HEK293 (cell line): Measurements from ENCODE around the gene DRAP1.
A peak's percentile ranks its signal among the peaks of the same experiment; 100 is the strongest.
"Not testable (repeated sequence)": the region's sequence is repeated elsewhere in the genome, so short reads cannot be mapped to it uniquely, and the experiment has no call there.

ENCODE experiments used
- CTCF ChIA-PET: fragments of 350-600 bp; formaldehyde crosslinking; extraction: SDS; loops from one replicate; lab custom pipeline; 2021; ENCODE audit warnings: antibody characterized with exemption; lab: Yijun Ruan, JAX
- POLR2A ChIA-PET: fragments of 300-600 bp; formaldehyde crosslinking; extraction: SDS; loops from one replicate; lab custom pipeline; 2020; ENCODE audit warnings: antibody characterized with exemption, inconsistent platforms; lab: Yijun Ruan, JAX
- H3K27ac ChIP-seq: fragments of 200-500 bp; sonication (Bioruptor generic); 2 replicates; pipeline ENCODE4 v1.5.1; 2014; ENCODE audit warnings: low read depth, low read length, control low read depth, inconsistent platforms; ENCODE audit errors: extremely low read depth
- H3K36me3 ChIP-seq, 2 experiments: fragments of 200-500 bp in 1 of 2; sonication (Bioruptor generic) in 1 of 2; 1 replicate in 1 of 2; 2 replicates in 1 of 2; pipeline ENCODE4 v1.5.1; 2014 to 2017; ENCODE audit warnings: inconsistent platforms in 2 of 2, low read length in 2 of 2; ENCODE audit not compliant: control insufficient read depth in 2 of 2, insufficient read depth in 1 of 2
- H3K4me1 ChIP-seq: fragments of 200-500 bp; sonication (Bioruptor generic); 2 replicates; pipeline ENCODE4 v1.5.1; 2014; ENCODE audit warnings: mild to moderate bottlenecking, low read length, inconsistent platforms; ENCODE audit not compliant: control insufficient read depth, insufficient read depth
- H3K4me3 ChIP-seq: 2 replicates; pipeline ENCODE4 v1.5.1; 2011; ENCODE audit warnings: low read depth, mild to moderate bottlenecking, control low read depth, low read length, moderate library complexity
- H3K9me3 ChIP-seq: fragments of 200-500 bp; sonication (Bioruptor generic); 2 replicates; pipeline ENCODE4 v1.5.1; 2014; ENCODE audit warnings: low read depth, low read length, inconsistent platforms; ENCODE audit not compliant: control insufficient read depth, insufficient read depth
- GLIS2 ChIP-seq: fragments of 450-650 bp; formaldehyde crosslinking; IDR thresholded peaks from 2 replicates; pipeline ENCODE4 v1.5.1; 2016; ENCODE audit warnings: missing biosample characterization, missing genetic modification characterization
- IKZF3 ChIP-seq: fragments of 450-650 bp; IDR thresholded peaks from 2 replicates; pipeline ENCODE4 v1.5.0; 2018; ENCODE audit warnings: missing biosample characterization, mild to moderate bottlenecking, missing genetic modification characterization, moderate library complexity
- MYNN ChIP-seq: fragments of 450-650 bp; formaldehyde crosslinking; IDR thresholded peaks from 2 replicates; pipeline ENCODE4 v1.5.1; 2016; ENCODE audit warnings: missing biosample characterization, missing genetic modification characterization, borderline replicate concordance
- SP2 ChIP-seq: fragments of 450-650 bp; formaldehyde crosslinking; IDR thresholded peaks from 2 replicates; pipeline ENCODE4 v1.5.1; 2016; ENCODE audit warnings: missing biosample characterization, missing genetic modification characterization
- ZBTB17 ChIP-seq: fragments of 450-650 bp; formaldehyde crosslinking; IDR thresholded peaks from 2 replicates; pipeline ENCODE4 v1.5.1; 2016; ENCODE audit warnings: missing biosample characterization, missing genetic modification characterization
- ZBTB20 ChIP-seq: fragments of 450-650 bp; formaldehyde crosslinking; IDR thresholded peaks from 2 replicates; pipeline ENCODE4 v1.5.1; 2016; ENCODE audit warnings: missing biosample characterization, missing genetic modification characterization
- ZBTB8A ChIP-seq: fragments of 450-650 bp; formaldehyde crosslinking; IDR thresholded peaks from 2 replicates; pipeline ENCODE4 v1.5.1; 2016; ENCODE audit warnings: missing biosample characterization, missing genetic modification characterization
- ZFHX2 ChIP-seq: fragments of 450-650 bp; formaldehyde crosslinking; conservative IDR thresholded peaks from 2 replicates; pipeline ENCODE4 v1.5.1; 2016; ENCODE audit warnings: missing biosample characterization, missing genetic modification characterization
- ZIC2 ChIP-seq: fragments of 450-650 bp; formaldehyde crosslinking; IDR thresholded peaks from 2 replicates; pipeline ENCODE4 v1.5.1; 2016; ENCODE audit warnings: missing biosample characterization, missing genetic modification characterization
- ZNF10 ChIP-seq: fragments of 450-650 bp; formaldehyde crosslinking; IDR thresholded peaks from 2 replicates; pipeline ENCODE4 v1.5.1; 2017; ENCODE audit warnings: missing biosample characterization, missing genetic modification characterization
- ZNF214 ChIP-seq: fragments of 450-650 bp; formaldehyde crosslinking; IDR thresholded peaks from 2 replicates; pipeline ENCODE4 v1.5.1; 2017; ENCODE audit warnings: missing biosample characterization, mild to moderate bottlenecking, missing genetic modification characterization, borderline replicate concordance
- ZNF341 ChIP-seq: fragments of 450-650 bp; formaldehyde crosslinking; IDR thresholded peaks from 2 replicates; pipeline ENCODE4; 2016; ENCODE audit warnings: low read depth, missing biosample characterization, missing genetic modification characterization
- ZNF610 ChIP-seq: fragments of 450-650 bp; formaldehyde crosslinking; IDR thresholded peaks from 2 replicates; pipeline ENCODE4 v1.5.1; 2016; ENCODE audit warnings: missing biosample characterization, missing genetic modification characterization, borderline replicate concordance
- ZNF843 ChIP-seq: fragments of 450-650 bp; formaldehyde crosslinking; IDR thresholded peaks from 2 replicates; pipeline ENCODE4 v1.5.1; 2016; ENCODE audit warnings: missing biosample characterization, missing genetic modification characterization
- ZSCAN30 ChIP-seq: fragments of 450-650 bp; IDR thresholded peaks from 2 replicates; pipeline ENCODE4 v1.5.1; 2018; ENCODE audit warnings: missing biosample characterization, mild to moderate bottlenecking, missing genetic modification characterization, moderate library complexity
- TF ChIP-seq, protein P1 (sequence below): fragments of 450-650 bp; formaldehyde crosslinking; IDR thresholded peaks from 2 replicates; pipeline ENCODE4 v1.5.1; 2017; ENCODE audit warnings: missing biosample characterization, missing genetic modification characterization
- TF ChIP-seq, protein P2 (sequence below): fragments of 450-650 bp; formaldehyde crosslinking; IDR thresholded peaks from 2 replicates; pipeline ENCODE4 v1.5.1; 2016; ENCODE audit warnings: missing biosample characterization, missing genetic modification characterization
- TF ChIP-seq, protein P3 (sequence below): fragments of 450-650 bp; formaldehyde crosslinking; IDR thresholded peaks from 2 replicates; pipeline ENCODE4 v1.5.1; 2016; ENCODE audit warnings: missing biosample characterization, missing genetic modification characterization
- TF ChIP-seq, protein P4 (sequence below): fragments of 450-650 bp; formaldehyde crosslinking; IDR thresholded peaks from 2 replicates; pipeline ENCODE4 v1.5.1; 2016; ENCODE audit warnings: missing biosample characterization, missing genetic modification characterization

DRAP1 gene

DNA sequence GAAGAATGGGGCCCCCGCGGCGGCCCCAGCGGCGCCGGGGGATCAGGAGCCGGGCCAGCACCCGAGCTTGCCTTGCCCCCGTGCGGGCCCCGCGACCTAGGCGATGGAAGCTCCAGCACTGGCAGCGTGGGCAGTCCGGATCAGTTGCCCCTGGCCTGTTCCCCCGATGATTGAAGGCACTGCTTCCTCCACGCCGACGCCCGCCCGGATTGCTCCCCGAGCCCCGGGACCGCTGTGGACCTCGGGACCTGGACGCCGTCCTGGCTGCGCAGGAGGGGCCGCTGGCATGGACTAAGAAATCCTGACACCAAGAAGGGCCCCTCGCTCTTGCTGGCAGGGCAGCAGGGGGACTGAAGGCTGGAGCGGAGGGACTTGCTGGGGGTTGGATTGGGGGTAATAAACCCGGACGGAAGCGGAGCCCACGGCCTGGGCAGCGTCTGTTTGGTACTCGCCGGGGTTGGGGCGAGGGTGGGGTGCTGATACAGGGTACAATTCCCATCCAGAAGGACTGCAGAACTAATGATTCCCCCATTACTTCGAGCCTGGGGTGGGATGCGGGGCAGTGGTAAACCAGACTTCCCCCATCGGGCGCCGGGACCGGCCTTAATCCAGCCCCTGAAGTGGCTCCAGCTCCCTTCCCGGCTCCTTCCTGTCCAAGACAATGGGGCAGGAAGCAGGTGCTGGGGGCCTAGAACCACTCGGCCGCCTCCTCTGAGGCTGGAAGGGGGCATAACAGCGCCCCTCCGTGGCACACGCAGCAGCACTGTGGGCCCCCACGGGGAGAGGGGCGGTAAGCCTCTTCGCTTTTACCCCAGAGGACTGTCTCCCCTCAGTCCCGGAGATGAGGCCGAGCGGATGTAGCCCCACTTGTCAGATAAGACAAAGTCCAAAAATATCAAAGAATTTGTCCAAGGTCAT lies 27.7 kb upstream of the DRAP1 start (continued):
- TF ChIP-seq ZNF610 (tag by site-specific recombination): no peak
- peak; percentile 61 for TF ChIP-seq ZBTB8A (tag by site-specific recombination)
- TF ChIP-seq ZBTB17 (tag by site-specific recombination): peak; percentile 28; the same call in 1 of the 2 replicates
- TF ChIP-seq IKZF3 (tag by site-specific recombination): peak; percentile 74
- no peak for TF ChIP-seq MYNN (tag by site-specific recombination)
- peak; percentile 47 for TF ChIP-seq SP2 (tag by site-specific recombination)
- TF ChIP-seq ZNF341: peak; percentile 85
- 0 out of 2 replicates have a peak, but pooled peaks have one; percentile 11 for TF ChIP-seq ZSCAN30 (tag by site-specific recombination)
- TF ChIP-seq GLIS2: peak; percentile 85
- TF ChIP-seq, protein P1, sequence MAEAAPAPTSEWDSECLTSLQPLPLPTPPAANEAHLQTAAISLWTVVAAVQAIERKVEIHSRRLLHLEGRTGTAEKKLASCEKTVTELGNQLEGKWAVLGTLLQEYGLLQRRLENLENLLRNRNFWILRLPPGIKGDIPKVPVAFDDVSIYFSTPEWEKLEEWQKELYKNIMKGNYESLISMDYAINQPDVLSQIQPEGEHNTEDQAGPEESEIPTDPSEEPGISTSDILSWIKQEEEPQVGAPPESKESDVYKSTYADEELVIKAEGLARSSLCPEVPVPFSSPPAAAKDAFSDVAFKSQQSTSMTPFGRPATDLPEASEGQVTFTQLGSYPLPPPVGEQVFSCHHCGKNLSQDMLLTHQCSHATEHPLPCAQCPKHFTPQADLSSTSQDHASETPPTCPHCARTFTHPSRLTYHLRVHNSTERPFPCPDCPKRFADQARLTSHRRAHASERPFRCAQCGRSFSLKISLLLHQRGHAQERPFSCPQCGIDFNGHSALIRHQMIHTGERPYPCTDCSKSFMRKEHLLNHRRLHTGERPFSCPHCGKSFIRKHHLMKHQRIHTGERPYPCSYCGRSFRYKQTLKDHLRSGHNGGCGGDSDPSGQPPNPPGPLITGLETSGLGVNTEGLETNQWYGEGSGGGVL (tag by site-specific recombination): peak; percentile 45
- TF ChIP-seq ZNF843 (tag by site-specific recombination): no peak
- no peak for TF ChIP-seq ZNF214 (tag by site-specific recombination)
- peak; percentile 59; the same call in 1 of the 2 replicates for TF ChIP-seq ZBTB20 (tag by site-specific recombination)
- peak; percentile 55 for TF ChIP-seq ZIC2 (tag by site-specific recombination)
- TF ChIP-seq, protein P2, sequence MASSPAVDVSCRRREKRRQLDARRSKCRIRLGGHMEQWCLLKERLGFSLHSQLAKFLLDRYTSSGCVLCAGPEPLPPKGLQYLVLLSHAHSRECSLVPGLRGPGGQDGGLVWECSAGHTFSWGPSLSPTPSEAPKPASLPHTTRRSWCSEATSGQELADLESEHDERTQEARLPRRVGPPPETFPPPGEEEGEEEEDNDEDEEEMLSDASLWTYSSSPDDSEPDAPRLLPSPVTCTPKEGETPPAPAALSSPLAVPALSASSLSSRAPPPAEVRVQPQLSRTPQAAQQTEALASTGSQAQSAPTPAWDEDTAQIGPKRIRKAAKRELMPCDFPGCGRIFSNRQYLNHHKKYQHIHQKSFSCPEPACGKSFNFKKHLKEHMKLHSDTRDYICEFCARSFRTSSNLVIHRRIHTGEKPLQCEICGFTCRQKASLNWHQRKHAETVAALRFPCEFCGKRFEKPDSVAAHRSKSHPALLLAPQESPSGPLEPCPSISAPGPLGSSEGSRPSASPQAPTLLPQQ: peak; percentile 91
- TF ChIP-seq ZFHX2 (tag by site-specific recombination): peak; percentile 26; the same call in 1 of the 2 replicates
- peak; percentile 83 for TF ChIP-seq ZNF10 (tag by site-specific recombination)
- TF ChIP-seq, protein P3, sequence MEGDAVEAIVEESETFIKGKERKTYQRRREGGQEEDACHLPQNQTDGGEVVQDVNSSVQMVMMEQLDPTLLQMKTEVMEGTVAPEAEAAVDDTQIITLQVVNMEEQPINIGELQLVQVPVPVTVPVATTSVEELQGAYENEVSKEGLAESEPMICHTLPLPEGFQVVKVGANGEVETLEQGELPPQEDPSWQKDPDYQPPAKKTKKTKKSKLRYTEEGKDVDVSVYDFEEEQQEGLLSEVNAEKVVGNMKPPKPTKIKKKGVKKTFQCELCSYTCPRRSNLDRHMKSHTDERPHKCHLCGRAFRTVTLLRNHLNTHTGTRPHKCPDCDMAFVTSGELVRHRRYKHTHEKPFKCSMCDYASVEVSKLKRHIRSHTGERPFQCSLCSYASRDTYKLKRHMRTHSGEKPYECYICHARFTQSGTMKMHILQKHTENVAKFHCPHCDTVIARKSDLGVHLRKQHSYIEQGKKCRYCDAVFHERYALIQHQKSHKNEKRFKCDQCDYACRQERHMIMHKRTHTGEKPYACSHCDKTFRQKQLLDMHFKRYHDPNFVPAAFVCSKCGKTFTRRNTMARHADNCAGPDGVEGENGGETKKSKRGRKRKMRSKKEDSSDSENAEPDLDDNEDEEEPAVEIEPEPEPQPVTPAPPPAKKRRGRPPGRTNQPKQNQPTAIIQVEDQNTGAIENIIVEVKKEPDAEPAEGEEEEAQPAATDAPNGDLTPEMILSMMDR (tag by site-specific recombination): peak; percentile 74

DNA sequence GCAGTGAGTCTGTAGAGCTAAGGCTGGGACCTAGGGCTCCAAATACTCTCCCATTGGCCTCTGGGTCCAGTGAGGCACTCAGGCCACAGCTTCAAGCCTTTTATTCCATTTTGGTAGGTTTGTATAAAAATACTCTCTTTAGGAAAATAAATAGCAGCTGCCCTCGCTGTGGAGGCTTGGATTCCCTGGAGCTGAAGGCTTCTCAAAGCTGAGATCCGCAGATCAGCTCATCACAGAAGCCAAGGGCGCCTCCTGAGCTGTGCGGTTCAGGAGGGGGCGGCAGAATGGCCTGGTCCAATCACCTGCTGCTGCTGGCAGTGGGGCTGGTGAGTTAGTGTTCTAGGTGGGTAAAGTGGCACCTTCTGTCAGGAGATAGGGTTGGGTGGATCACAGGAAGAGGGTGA lies 27.1 kb upstream of the DRAP1 start:
- not testable (repeated sequence) for H3K4me1 ChIP-seq, H3K27ac ChIP-seq, H3K4me3 ChIP-seq, H3K9me3 ChIP-seq, H3K36me3 ChIP-seq
- TF ChIP-seq, protein P4, sequence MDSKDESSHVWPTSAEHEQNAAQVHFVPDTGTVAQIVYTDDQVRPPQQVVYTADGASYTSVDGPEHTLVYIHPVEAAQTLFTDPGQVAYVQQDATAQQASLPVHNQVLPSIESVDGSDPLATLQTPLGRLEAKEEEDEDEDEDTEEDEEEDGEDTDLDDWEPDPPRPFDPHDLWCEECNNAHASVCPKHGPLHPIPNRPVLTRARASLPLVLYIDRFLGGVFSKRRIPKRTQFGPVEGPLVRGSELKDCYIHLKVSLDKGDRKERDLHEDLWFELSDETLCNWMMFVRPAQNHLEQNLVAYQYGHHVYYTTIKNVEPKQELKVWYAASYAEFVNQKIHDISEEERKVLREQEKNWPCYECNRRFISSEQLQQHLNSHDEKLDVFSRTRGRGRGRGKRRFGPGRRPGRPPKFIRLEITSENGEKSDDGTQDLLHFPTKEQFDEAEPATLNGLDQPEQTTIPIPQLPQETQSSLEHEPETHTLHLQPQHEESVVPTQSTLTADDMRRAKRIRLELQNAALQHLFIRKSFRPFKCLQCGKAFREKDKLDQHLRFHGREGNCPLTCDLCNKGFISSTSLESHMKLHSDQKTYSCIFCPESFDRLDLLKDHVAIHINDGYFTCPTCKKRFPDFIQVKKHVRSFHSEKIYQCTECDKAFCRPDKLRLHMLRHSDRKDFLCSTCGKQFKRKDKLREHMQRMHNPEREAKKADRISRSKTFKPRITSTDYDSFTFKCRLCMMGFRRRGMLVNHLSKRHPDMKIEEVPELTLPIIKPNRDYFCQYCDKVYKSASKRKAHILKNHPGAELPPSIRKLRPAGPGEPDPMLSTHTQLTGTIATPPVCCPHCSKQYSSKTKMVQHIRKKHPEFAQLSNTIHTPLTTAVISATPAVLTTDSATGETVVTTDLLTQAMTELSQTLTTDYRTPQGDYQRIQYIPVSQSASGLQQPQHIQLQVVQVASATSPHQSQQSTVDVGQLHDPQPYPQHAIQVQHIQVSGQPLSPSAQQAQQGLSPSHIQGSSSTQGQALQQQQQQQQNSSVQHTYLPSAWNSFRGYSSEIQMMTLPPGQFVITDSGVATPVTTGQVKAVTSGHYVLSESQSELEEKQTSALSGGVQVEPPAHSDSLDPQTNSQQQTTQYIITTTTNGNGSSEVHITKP (tag by site-specific recombination): peak; percentile 57
- ChIA-PET CTCF (interaction anchor here (0.6 to 1.9 kb wide), 3 partner anchors 33 to 1134 kb away, joined by 3 to 5 read pairs (median 4); no protein-coding TSS in a partner anchor), POLR2A (interaction anchor here (5.6 to 6.1 kb wide), 2 partner anchors 8 to 33 kb away, joined by 74 to 121 read pairs; partner anchors contain the start of genes CFL1, FOSL1 and MUS81)
